Left colon (tissue), 2 donors: ENCODE measurements around the gene PTPRD. TPM values are rescaled to one million over a fixed set of nuclear protein-coding genes. Genes with fewer than 3 reads are reported as not detected.

Experiments used
- ATAC-seq: fragments of 200-7000 bp; cut with Tn5 transposase; one replicate; pipeline ENCODE4 v1.9.1; 2020; ENCODE audit warnings: mild to moderate bottlenecking, moderate library complexity
- DNase-seq, 2 donors: peaks; one replicate each; pipeline ENCODE4 v3.0.0-alpha.2; 2020
- intact Hi-C, 2 donors: fragments of 100-400 bp; cut with DNase I in 1 of 2; cut with micrococcal nuclease in 1 of 2; formaldehyde crosslinking; loops; one replicate each; pipeline versions ENCODE4 v1.11.2 to v1.14.0; 2022; cut with DNase I, micrococcal nuclease
- total RNA-seq, 2 donors: library from RNA; stranded (reverse); fragmentation: NEBNext Ultra II Directional; extraction: Animal tissue kit (Norgen Biotek cat#: 25700); gene quantifications; one replicate each; pipeline ENCODE4 v1.2.1, GENCODE V29; 2021
- donor health status: DM: no; HTN: no; CAD: no.
- donor health status: DM: yes; HTN: yes; CAD: no.

Gene PTPRD
- total RNA-seq, 2 donors from 2014 or later: 95.1 to 107 TPM

DNA sequence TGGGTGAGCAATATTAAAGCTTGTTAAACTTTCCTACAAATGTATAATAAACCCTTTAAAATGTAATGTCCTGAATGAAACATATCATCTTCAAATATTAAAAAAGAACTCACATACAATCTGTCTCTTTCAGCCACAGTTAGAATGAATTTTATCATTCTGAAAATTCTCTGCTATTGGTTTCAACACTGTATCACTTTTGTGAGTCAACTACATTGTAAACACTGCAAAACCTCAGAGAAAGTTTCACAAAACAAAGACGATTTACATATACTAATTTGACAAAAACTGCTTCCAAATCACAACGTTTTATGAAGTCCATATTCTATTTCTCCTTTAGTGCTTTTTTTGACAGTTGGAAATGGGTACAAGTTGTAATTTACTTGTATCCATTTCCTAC lies 1781.2 kb downstream of the PTPRD start:
- no peak for ATAC-seq

GRCh38 chr9:8826281-8826680 lies 1786.5 kb downstream of the PTPRD start:
- DNase-seq: no peak
- ATAC-seq: no peak
- intact Hi-C loops: no loop called here

More for the DNA sequence above, 1781.2 kb downstream of the PTPRD start:
- DNase-seq: no peak
- intact Hi-C loops: no loop called here

DNA sequence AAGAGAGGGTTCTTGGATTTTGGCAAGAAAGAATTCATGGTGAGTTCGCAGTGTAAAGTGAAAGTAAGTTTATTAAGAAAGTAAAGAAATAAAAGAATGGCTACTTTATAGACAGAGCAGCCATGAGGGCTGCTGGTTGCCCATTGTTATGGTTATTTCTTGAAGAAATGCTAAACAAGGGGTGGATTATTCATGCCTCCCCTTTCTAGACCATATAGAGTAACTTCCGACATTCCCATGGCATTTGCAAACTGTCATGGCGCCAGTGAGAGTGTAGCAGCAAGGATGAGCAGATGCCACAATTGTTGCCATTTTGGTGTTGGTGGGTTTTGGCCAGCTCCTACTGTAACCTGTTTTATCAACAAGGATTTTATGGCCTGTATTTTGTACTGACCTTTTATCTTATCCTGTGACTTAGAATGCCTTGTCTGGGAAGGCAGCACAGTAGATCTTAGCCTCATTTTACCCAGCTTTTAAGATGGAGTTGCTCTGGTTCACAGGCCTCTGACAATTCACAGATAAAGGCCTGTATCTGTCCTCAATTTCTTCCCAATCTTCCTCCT lies 1787.1 kb downstream of the PTPRD start:
- intact Hi-C loops: no loop called here
- ATAC-seq (no peak), DNase-seq (no peak)

- DNase-seq (no peak), ATAC-seq (peak; percentile 67)
- intact Hi-C loops: no loop called here
These were observed 1789.5 kb downstream of the PTPRD start for GRCh38 chr9:8823131-8823895.

DNA sequence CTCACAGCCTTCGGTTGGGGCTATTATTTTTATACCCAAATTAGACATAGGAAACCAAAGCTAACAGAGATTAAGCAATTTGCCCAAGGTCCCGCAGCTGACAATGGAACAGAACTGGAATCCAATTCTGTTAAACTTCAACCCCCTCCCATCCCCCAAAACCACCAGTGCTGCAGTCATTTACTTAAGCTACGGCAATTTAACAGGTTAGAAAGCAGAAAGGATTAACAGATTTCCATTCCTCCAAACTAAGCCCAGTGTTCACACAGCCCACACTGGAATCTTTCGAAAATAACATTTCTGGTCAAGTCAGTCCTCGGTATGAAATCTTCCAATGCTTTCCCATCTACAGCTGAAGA lies 1790.2 kb downstream of the PTPRD start:
- DNase-seq: no peak
- intact Hi-C loops: no loop called here
- no peak for ATAC-seq

GRCh38 chr9:8821910-8822666 lies 1790.7 kb downstream of the PTPRD start:
- DNase-seq (no peak), ATAC-seq (no peak)
- intact Hi-C loops: no loop called here

DNA sequence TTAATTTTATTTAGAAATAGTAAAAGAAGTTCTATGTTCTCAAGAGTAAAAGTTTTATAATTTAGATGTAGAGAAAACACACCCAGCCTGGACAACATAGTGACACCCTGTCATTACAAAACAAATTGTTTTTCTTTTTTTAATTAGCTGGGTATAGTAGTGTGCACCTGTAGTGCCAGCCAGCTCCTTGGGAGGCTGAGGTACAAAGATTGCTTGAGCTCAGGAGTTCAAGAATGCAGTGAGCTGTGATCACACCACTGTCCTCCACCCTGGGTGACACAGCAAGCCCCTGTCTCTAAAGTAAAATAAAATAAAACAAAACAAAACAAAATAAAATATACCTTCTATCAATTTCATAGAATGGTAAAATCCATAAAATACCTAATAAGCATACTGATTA lies 1795.5 kb downstream of the PTPRD start:
- no peak for DNase-seq
- intact Hi-C loops: no loop called here
- peak; percentile 51 for ATAC-seq

- DNase-seq (no peak), ATAC-seq (no peak)
- intact Hi-C loops: no loop called here
These were observed 1796.4 kb downstream of the PTPRD start for GRCh38 chr9:8816361-8816760.

DNA sequence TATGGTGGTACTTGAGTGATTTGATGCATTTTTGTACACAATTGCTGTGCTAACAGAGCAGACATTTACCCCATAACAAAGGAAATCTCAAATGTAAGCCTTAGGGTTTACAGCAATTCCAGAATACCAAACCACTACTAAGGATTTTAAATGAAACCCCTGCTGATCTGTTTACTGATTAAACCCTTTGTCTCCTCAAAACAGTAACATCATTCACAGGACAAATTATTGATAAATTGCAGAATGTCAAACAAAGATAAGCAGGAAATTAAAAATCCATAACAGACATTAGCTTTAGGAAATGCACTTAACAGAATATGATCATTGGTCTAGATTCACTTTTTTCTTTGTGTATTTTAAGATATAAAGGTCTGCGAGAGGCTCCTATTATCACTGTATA lies 1796.9 kb downstream of the PTPRD start:
- intact Hi-C loops: no loop called here
- ATAC-seq: no peak
- no peak for DNase-seq

- ATAC-seq (no peak), DNase-seq (no peak)
- intact Hi-C loops: no loop called here
These were observed 1797.6 kb downstream of the PTPRD start for GRCh38 chr9:8815219-8815618.

DNA sequence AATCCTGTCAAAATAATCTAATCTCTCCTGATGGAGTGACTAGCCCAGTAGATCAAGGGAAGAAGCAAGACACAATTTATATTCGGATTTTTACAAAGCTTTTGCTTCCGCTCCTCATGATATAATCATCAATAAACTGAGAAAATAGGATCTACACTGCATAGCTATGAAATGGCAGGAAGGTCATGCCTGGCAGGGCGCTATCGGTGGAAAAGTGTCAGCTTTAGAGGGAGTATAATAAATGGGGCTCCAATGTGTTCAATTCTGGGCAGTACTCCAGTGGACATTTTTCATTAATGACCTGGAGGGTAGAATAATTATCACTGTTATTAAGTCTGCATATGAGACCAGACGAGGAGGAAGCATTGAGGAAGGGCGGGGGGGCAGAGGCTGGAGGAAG lies 1799.9 kb downstream of the PTPRD start:
- DNase-seq (no peak), ATAC-seq (no peak)
- intact Hi-C loops: no loop called here

- DNase-seq (no peak), ATAC-seq (no peak)
- intact Hi-C loops: no loop called here
These were observed 1803.1 kb downstream of the PTPRD start for GRCh38 chr9:8809741-8810140.

DNA sequence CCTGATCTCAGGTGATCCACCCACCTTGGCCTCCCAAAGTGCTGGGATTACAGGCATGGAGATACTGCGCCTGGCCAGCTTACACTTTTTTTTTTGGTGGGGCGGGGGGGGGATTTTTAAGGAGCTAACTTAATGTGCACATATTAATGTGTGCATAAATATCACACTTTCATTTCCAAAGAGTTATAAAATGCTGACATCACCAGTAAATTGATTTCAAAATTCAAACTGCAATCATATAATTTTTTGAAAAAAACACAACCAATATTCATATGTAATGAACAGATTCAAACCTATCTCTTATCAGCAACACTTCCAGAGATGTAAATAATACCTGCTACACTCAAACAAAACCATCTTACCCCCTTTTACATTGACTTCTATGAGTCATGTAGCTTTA lies 1806.7 kb downstream of the PTPRD start:
- ATAC-seq (no peak), DNase-seq (no peak)
- intact Hi-C loops: no loop called here

DNA sequence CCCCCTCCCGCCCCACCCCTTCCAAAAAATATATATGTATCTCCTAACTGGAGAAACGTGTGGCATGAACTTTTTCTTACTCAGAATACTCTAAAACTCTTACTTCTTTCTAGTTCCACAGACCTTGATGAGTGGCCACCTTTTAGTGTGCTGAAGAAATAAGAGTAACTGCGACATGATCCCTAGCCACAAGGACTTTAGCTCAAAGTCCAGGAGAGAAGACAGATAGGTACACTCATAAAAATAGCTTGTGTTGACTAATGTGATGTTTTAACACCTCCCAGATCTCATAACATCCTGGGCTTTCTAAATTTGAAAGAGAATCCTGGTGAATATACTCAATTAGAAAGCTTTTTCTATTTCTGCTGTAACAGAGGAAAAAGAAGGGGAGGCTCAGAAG lies 1808.2 kb downstream of the PTPRD start:
- ATAC-seq: peak; percentile 89

GRCh38 chr9:8802242-8802641 lies 1810.6 kb downstream of the PTPRD start:
- DNase-seq (peak in 1 of 2 donors; percentile 34), ATAC-seq (peak; percentile 87)
- intact Hi-C loops: no loop called here

More for the DNA sequence above, 1808.2 kb downstream of the PTPRD start:
- DNase-seq: no peak
- intact Hi-C loops: no loop called here

DNA sequence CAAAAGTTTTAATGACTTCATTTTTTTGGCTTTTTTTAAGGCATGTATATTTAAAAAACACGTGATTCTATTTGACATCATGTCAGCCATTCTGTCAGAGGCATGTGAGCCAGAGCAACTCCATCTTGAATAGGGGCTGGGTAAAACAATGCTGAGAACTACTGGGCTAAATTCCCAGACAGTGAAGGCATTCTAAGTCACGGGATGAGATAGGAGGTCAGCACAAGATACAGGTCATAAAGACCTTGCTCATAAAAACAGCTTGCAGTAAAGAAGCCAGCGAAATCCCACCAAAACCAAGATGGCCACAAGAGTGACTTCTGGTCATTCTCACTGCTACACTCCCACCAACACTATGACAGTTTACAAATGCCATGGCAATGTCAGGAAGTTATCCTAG lies 1812.6 kb downstream of the PTPRD start:
- intact Hi-C loops: no loop called here
- DNase-seq (no peak), ATAC-seq (no peak)

DNA sequence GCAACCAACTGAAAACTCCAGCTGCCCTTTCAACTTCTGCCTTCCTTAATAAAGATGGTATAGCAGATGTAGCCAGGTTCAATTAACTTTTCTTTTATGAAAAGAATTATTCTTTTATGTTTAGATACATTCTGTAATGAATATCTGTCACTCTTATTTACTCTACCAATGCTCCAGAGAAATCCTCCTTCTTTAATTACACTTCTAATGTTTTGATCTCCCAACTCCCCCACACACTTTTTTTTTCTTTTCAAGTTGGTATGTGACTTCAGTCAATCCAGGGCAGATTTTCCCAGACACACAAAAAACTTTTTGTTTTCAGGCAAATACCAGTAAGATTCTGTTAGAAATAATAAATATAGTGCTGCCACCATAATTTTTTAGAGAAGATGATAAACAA lies 1813.2 kb downstream of the PTPRD start:
- DNase-seq (no peak), ATAC-seq (no peak)
- intact Hi-C loops: no loop called here

DNA sequence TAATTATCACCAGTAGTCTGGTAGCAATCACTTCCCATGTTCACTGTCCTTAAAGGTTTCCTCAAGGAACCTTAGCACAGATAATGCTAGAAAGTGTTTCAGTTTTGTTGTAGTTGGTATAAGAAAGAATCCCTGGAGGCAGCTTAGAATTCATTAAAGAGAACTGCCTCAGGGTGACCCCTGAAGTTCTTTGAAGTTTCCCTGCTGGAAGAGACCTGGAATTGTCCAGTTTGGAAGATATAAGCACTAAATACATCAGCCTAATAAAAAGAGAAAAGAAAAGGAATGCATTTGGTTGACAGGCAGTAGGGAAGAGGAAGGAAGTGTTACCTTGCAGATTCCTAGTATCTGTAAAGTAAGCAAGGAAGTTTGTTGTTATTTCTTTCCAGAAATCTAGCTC lies 1813.6 kb downstream of the PTPRD start:
- intact Hi-C loops: no loop called here
- DNase-seq (no peak), ATAC-seq (no peak)

DNA sequence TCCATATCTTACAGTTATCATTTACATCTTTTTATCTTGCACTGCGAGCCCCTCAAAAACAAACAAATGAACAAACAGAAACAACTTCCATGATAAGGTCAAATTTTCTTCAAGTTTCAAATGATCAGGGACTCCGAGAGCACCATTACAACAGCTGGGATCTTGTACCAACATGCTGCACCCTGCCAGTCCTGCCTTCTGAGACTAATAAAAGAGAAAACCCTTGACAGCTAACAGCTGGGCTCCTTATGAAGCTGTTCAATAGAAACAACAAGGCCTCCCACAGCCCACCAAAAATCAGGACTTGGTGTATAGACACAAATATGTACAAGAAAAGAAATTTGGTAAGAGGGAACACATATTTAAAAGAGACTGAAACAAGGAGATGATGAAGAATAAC lies 1828.0 kb downstream of the PTPRD start:
- intact Hi-C loops: no loop called here
- ATAC-seq: no peak

GRCh38 chr9:8783941-8784340 lies 1828.9 kb downstream of the PTPRD start:
- intact Hi-C loops: no loop called here
- DNase-seq (no peak), ATAC-seq (no peak)

More for the DNA sequence above, 1828.0 kb downstream of the PTPRD start:
- DNase-seq: no peak
